BLaER1 (cell line): ENCODE results near the gene GAL.

Source experiments
- H3K27ac ChIP-seq: shearing (Covaris generic); formaldehyde crosslinking; 2 replicates; pipeline ENCODE4 v1.8.1; 2022
- H3K27me3 ChIP-seq: shearing (Covaris generic); formaldehyde crosslinking; 2 replicates; pipeline ENCODE4 v1.8.1; 2022
- H3K36me3 ChIP-seq: shearing (Covaris generic); formaldehyde crosslinking; 2 replicates; pipeline ENCODE4 v1.8.1; 2022
- H3K4me1 ChIP-seq: shearing (Covaris generic); formaldehyde crosslinking; 2 replicates; pipeline ENCODE4 v1.8.1; 2022
- H3K4me2 ChIP-seq: shearing (Covaris generic); formaldehyde crosslinking; 2 replicates; pipeline ENCODE4 v1.8.1; 2022
- H3K4me3 ChIP-seq: shearing (Covaris generic); formaldehyde crosslinking; 2 replicates; pipeline ENCODE4 v1.8.1; 2022
- H3K9ac ChIP-seq: shearing (Covaris generic); formaldehyde crosslinking; 2 replicates; pipeline ENCODE4 v1.8.1; 2022
- H3K9me3 ChIP-seq: shearing (Covaris generic); formaldehyde crosslinking; 2 replicates; pipeline ENCODE4 v1.8.1; 2022
- H4K20me1 ChIP-seq: shearing (Covaris generic); formaldehyde crosslinking; 2 replicates; pipeline ENCODE4 v1.8.1; 2022
- Cebpa-rat ChIP-seq: shearing (Covaris generic); IDR thresholded peaks from 2 replicates; pipeline ENCODE4 v1.8.1; 2022

The GAL gene

GRCh38 chr11:68680541-68681231 lies 3.7 kb upstream of the GAL start:
- H3K27me3 ChIP-seq, result peaks cover 38% of the 10 kb centered on the region
- H3K4me1 ChIP-seq, result peaks cover 26% of the 10 kb centered on the region
- H3K27ac ChIP-seq, result no peak overlapping the region
- no peak for TF ChIP-seq Cebpa-rat
- H3K9ac ChIP-seq, result no peak overlapping the region
- 0 out of 2 replicates have a peak, but pooled peaks cover 4% of the 10 kb centered on the region for H3K9me3 ChIP-seq
- H4K20me1 ChIP-seq, result peaks cover 23% of the 10 kb centered on the region; the same call in 1 of the 2 replicates
- H3K4me3 ChIP-seq, result no peak overlapping the region
- H3K4me2 ChIP-seq, result no peak overlapping the region
- H3K36me3 ChIP-seq, result no peaks in the 10 kb centered on the region

GRCh38 chr11:68682531-68682961 lies 1.8 kb upstream of the GAL start:
- Histone ChIP-seq H3K9me3 (0 out of 2 replicates have a peak, but pooled peaks cover 4% of the 10 kb centered on the region), H3K4me3 (no peak overlapping the region), H3K27ac (no peak overlapping the region), H3K36me3 (no peaks in the 10 kb centered on the region), H3K4me2 (no peak overlapping the region), H3K9ac (no peak overlapping the region), H3K4me1 (peaks cover 19% of the 10 kb centered on the region), H4K20me1 (peaks cover 33% of the 10 kb centered on the region; the same call in 1 of the 2 replicates), H3K27me3 (peaks cover 56% of the 10 kb centered on the region)
- TF ChIP-seq Cebpa-rat, result no peak

GRCh38 chr11:68683121-68683520 lies 1.2 kb upstream of the GAL start:
- Histone ChIP-seq H3K4me3 (no peak overlapping the region), H3K36me3 (no peaks in the 10 kb centered on the region), H3K27ac (no peak overlapping the region), H3K27me3 (peaks cover 56% of the 10 kb centered on the region), H3K4me1 (peaks cover 13% of the 10 kb centered on the region), H3K9me3 (0 out of 2 replicates have a peak, but pooled peaks cover 4% of the 10 kb centered on the region), H4K20me1 (peaks cover 33% of the 10 kb centered on the region; the same call in 1 of the 2 replicates), H3K9ac (no peak overlapping the region), H3K4me2 (no peak overlapping the region)
- TF ChIP-seq Cebpa-rat, result no peak

GRCh38 chr11:68683536-68684384 lies 584 bp upstream of the GAL start:
- Histone ChIP-seq H3K9me3 (0 out of 2 replicates have a peak, but pooled peaks cover 4% of the 10 kb centered on the region), H4K20me1 (peaks cover 33% of the 10 kb centered on the region; the same call in 1 of the 2 replicates), H3K36me3 (no peaks in the 10 kb centered on the region), H3K27me3 (peaks cover 56% of the 10 kb centered on the region), H3K4me3 (0 out of 2 replicates have a peak overlapping the region, but pooled peaks have one; percentile 25), H3K27ac (no peak overlapping the region), H3K4me2 (peak overlapping the region; percentile 28; the same call in 1 of the 2 replicates), H3K4me1 (peaks cover 10% of the 10 kb centered on the region; the same call in 1 of the 2 replicates), H3K9ac (no peak overlapping the region)
- TF ChIP-seq Cebpa-rat, result no peak

- Histone ChIP-seq H3K9me3 (no peaks in the 10 kb centered on the region), H4K20me1 (peaks cover 33% of the 10 kb centered on the region; the same call in 1 of the 2 replicates), H3K4me1 (peaks cover 18% of the 10 kb centered on the region), H3K4me3 (no peak overlapping the region), H3K36me3 (no peaks in the 10 kb centered on the region), H3K27ac (no peak overlapping the region), H3K9ac (no peak overlapping the region), H3K27me3 (peaks cover 60% of the 10 kb centered on the region), H3K4me2 (no peak overlapping the region)
- TF ChIP-seq Cebpa-rat, result no peak
Measured at GRCh38 chr11:68685656-68686380, 1.5 kb downstream of the GAL start.

GRCh38 chr11:68686486-68686885 lies 2.1 kb downstream of the GAL start:
- no peaks in the 10 kb centered on the region for H3K9me3 ChIP-seq
- H3K4me3 ChIP-seq, result no peak overlapping the region
- H3K27me3 ChIP-seq, result peaks cover 60% of the 10 kb centered on the region
- no peak for TF ChIP-seq Cebpa-rat
- no peaks in the 10 kb centered on the region for H3K36me3 ChIP-seq
- H3K4me1 ChIP-seq, result peaks cover 23% of the 10 kb centered on the region
- no peak overlapping the region for H3K9ac ChIP-seq
- H3K4me2 ChIP-seq, result no peak overlapping the region
- H4K20me1 ChIP-seq, result peaks cover 33% of the 10 kb centered on the region; the same call in 1 of the 2 replicates
- H3K27ac ChIP-seq, result no peak overlapping the region

- no peak overlapping the region for H3K4me2 ChIP-seq
- H3K36me3 ChIP-seq, result no peaks in the 10 kb centered on the region
- peaks cover 23% of the 10 kb centered on the region for H3K4me1 ChIP-seq
- H4K20me1 ChIP-seq, result peaks cover 33% of the 10 kb centered on the region; the same call in 1 of the 2 replicates
- TF ChIP-seq Cebpa-rat, result no peak
- no peaks in the 10 kb centered on the region for H3K9me3 ChIP-seq
- H3K9ac ChIP-seq, result no peak overlapping the region
- H3K27me3 ChIP-seq, result peaks cover 56% of the 10 kb centered on the region
- H3K4me3 ChIP-seq, result no peak overlapping the region
- no peak overlapping the region for H3K27ac ChIP-seq
Measured at GRCh38 chr11:68687311-68687710, 3.0 kb downstream of the GAL start.

GRCh38 chr11:68687986-68688385 lies 3.6 kb downstream of the GAL start:
- Histone ChIP-seq H3K27me3 (peaks cover 49% of the 10 kb centered on the region), H3K9ac (no peak overlapping the region), H3K27ac (no peak overlapping the region), H4K20me1 (peaks cover 33% of the 10 kb centered on the region; the same call in 1 of the 2 replicates), H3K4me3 (no peak overlapping the region), H3K4me2 (no peak overlapping the region), H3K4me1 (peaks cover 19% of the 10 kb centered on the region), H3K9me3 (no peaks in the 10 kb centered on the region), H3K36me3 (no peaks in the 10 kb centered on the region)
- no peak for TF ChIP-seq Cebpa-rat

- TF ChIP-seq Cebpa-rat, result no peak
- Histone ChIP-seq H3K27me3 (peaks cover 40% of the 10 kb centered on the region), H3K9me3 (no peaks in the 10 kb centered on the region), H3K27ac (no peak overlapping the region), H3K36me3 (no peaks in the 10 kb centered on the region), H4K20me1 (peaks cover 28% of the 10 kb centered on the region; the same call in 1 of the 2 replicates), H3K9ac (no peak overlapping the region), H3K4me2 (no peak overlapping the region), H3K4me3 (no peak overlapping the region), H3K4me1 (peaks cover 13% of the 10 kb centered on the region)
Measured at GRCh38 chr11:68688881-68689280, 4.5 kb downstream of the GAL start.
